CD4-positive, alpha-beta T cell treated with Interleukin-17A for 4 hours (primary cell): ENCODE results near the gene SLAMF9.
A peak's percentile ranks its signal among the peaks of the same experiment; 100 is the strongest.

Source experiments
- DNase-seq: peaks from one replicate; pipeline ENCODE4 v3.0.0-alpha.2; 2020; ENCODE audit warnings: mixed read lengths

Gene SLAMF9

DNA sequence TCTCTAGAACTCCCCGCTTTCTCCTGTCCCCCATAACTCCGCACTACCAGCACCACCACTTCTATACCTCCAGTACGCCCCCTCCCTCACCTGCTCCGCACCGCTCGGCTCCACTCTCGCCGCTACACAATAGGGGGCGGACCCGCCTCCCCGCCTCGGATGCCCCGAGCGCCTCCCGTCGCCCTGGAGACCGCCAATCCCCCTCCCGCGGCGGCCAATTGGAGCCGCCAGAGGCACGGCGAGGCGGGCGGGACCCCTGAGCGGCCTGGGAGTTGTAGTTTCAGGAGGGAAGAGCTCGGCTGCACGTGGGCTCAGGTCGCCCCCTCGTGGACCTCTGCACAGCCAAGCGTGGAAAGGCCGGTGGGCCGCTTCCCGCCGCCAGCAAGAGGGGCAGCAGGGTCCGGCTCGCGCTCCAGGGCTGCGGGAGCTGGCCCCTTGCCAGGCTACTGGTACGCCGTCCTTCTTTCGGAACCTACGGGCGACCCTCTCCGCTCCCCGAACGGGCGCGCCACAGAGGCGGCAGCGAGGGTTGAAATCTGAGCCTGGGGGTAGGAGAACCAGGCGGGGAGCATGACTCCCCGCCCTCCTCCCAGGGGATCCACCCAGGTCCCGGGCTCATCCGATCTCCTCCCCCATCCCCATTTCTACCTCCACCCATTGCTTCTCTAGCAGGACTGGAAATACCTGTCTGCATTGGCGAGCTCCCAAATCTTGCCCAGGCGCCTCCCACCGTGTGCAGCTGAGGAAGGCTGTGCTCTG is 8.4 kb downstream of the SLAMF9 start, which contains the start of gene IGSF9:
Gene IGSF9, minus strand, starts transcription at position 131 of the 759 bp plus-strand sequence. CDS start 2,159 bp downstream, outside the sequence.
- DNase-seq, result peak; percentile 89

- DNase-seq, result no peak
Measured at GRCh38 chr1:159944623-159945455, 9.2 kb downstream of the SLAMF9 start.

- no peak for DNase-seq
Measured at GRCh38 chr1:159943908-159944622, 10.0 kb downstream of the SLAMF9 start.

DNA sequence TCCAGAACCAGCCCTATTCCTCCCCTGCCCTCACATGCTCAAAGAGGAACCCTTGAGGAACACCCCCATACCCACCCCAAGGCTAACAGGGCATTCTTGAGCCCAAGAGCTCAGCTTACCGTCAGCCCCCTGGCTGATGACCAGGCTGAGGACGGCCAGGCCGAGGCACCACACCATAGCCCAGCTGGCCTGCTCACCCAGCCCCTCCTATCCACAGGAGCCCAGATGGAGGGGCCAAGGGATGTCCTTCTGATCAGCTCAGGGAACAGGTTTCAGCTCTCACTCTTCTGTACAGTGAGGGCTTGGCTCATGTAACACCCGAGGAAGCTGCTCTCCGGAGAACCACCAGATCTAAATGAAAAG is 10.8 kb downstream of the SLAMF9 start:
- no peak for DNase-seq

- DNase-seq, result no peak
Measured at GRCh38 chr1:159942632-159943277, 11.3 kb downstream of the SLAMF9 start.

- DNase-seq, result no peak
Measured at GRCh38 chr1:159941591-159942560, 12.2 kb downstream of the SLAMF9 start.

DNA sequence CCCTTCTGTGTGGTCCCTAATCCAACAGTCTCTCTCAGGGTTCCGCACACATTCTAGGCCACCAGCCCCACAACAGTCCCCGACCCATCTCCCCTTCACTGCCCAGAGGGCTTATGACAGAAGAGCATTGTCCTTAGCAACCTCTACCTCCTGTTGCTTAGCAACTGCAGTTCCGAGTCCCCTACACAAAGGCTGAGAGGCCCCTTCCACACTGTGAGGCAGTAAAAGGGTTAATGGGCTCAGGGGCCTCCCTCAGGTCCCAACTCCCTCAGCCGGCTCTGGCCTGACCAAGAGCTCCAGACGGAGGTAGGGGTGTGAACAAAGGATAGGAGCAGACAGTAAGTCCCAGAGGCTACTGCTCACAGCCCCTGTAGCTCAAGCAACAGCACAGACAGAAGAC is 12.9 kb downstream of the SLAMF9 start:
- DNase-seq, result no peak

- no peak for DNase-seq
Measured at GRCh38 chr1:159940006-159940620, 13.9 kb downstream of the SLAMF9 start.

DNA sequence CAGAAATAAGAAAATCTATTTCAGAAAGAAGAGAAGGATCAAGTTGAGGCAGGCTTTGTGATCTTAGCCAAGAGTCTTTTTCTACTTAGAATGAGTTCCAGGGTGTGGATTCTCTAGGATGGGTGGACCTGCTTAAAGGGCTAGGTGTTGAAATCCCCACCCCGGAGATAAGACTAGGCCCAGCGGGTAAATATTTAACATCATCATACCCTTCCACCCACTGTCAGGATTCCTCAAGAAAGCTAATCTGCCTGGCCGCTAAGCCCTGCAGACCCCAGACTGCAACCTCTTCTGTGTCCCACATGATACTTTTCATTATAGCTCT is 14.4 kb downstream of the SLAMF9 start:
- no peak for DNase-seq

- no peak for DNase-seq
Measured at GRCh38 chr1:159938905-159939677, 14.9 kb downstream of the SLAMF9 start.

- DNase-seq, result no peak
Measured at GRCh38 chr1:159938211-159938852, 15.7 kb downstream of the SLAMF9 start.

DNA sequence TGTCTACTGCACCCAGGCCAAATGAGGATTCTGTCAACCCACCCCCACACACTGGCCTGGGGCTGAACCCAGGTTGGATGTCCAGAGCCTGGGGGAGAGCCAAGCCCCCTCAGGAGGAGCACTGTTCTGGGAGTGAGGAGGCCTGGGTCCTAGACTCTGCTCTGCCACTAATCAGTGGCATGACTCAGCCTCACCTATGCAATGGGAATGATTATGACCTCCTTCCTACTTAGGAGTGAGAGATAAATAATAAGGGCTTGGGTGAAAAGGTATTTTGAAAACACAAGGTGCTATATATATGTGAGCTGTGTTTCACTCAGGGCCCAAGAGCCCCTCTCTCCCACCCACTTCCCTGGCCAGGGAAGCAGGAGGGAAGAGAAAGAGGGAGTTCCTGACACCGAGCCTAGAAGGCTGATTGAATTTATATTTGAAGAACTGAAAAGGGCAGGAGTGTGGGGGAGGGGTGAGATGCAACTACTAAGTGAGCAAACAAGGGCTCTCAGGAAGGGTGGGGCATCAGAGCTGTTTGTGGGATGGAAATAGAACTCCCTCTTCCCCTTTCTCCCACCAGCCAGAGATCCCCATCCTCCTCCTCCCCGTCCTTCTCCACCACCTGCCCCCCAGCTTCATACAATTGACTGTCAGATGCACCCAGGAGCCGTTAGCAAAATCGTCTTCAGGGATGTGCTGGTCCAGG is 16.8 kb downstream of the SLAMF9 start:
- DNase-seq, result peak; percentile 25

- DNase-seq, result peak; percentile 89
Measured at GRCh38 chr1:159936273-159936904, 17.6 kb downstream of the SLAMF9 start.

GRCh38 chr1:159935719-159936272 is 18.2 kb downstream of the SLAMF9 start:
- no peak for DNase-seq

- no peak for DNase-seq
Measured at GRCh38 chr1:159935305-159935704, 18.7 kb downstream of the SLAMF9 start.

- DNase-seq, result no peak
Measured at GRCh38 chr1:159934136-159935039, 19.6 kb downstream of the SLAMF9 start.

DNA sequence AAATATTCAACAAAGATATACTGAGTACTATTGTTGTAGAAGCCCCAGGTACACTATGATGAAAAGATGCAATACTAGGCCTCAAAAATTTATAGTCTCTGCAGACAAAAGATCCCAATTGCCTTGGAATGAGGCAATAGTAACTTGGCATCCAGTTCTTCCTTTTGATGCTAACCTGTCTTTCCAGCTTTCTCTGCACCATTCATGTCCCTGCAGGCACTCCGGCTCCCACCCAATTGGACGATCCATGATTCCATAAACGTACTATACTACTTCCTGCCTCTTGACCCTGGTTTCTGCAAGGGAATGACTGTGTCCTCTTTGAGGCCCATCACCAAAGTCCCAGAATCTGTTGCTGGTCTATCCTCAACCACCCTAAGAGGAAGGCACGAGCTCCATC is 20.7 kb downstream of the SLAMF9 start:
- no peak for DNase-seq
